ENCODE data around the gene RSPH9.
A peak's percentile ranks its signal among the peaks of the same experiment; 100 is the strongest.

The RSPH9 gene

GRCh38 chr6:43668151-43669028 is 23.6 kb downstream of the RSPH9 start:
- DNase-seq (ENCODE audit: low read depth), result peak; percentile 12

- DNase-seq (ENCODE audit: low read depth), result no peak
These were observed 24.4 kb downstream of the RSPH9 start for GRCh38 chr6:43669050-43669921.

GRCh38 chr6:43669922-43670622 is 25.2 kb downstream of the RSPH9 start:
- no peak for DNase-seq (ENCODE audit: low read depth)

- DNase-seq (ENCODE audit: low read depth), result no peak
These were observed 25.8 kb downstream of the RSPH9 start for GRCh38 chr6:43670623-43670986.

GRCh38 chr6:43671011-43671800 is 26.4 kb downstream of the RSPH9 start:
- DNase-seq (ENCODE audit: low read depth), result no peak

- DNase-seq (ENCODE audit: low read depth), result no peak
These were observed 27.2 kb downstream of the RSPH9 start for GRCh38 chr6:43671801-43672690.

- DNase-seq (ENCODE audit: low read depth), result no peak
These were observed 28.7 kb downstream of the RSPH9 start for GRCh38 chr6:43673444-43674084.

- no peak for DNase-seq (ENCODE audit: low read depth)
These were observed 29.5 kb downstream of the RSPH9 start for GRCh38 chr6:43674291-43674690.

- DNase-seq (ENCODE audit: low read depth), result no peak
These were observed 30.1 kb downstream of the RSPH9 start for GRCh38 chr6:43674921-43675320.

- DNase-seq (ENCODE audit: low read depth), result no peak
These were observed 32.2 kb downstream of the RSPH9 start for GRCh38 chr6:43676962-43677606.

- no peak for DNase-seq (ENCODE audit: low read depth)
These were observed 32.9 kb downstream of the RSPH9 start for GRCh38 chr6:43677759-43678158.

- DNase-seq (ENCODE audit: low read depth), result no peak
These were observed 33.5 kb downstream of the RSPH9 start for GRCh38 chr6:43678341-43678740.

GRCh38 chr6:43679057-43679456 is 34.2 kb downstream of the RSPH9 start:
- DNase-seq (ENCODE audit: low read depth), result no peak

- no peak for DNase-seq (ENCODE audit: low read depth)
These were observed 35.7 kb downstream of the RSPH9 start for GRCh38 chr6:43680308-43681200.

GRCh38 chr6:43681303-43681702 is 36.5 kb downstream of the RSPH9 start:
- no peak for DNase-seq (ENCODE audit: low read depth)

- no peak for DNase-seq (ENCODE audit: low read depth)
These were observed 38.0 kb downstream of the RSPH9 start for GRCh38 chr6:43682724-43683429.

GRCh38 chr6:43683708-43684455 is 39.0 kb downstream of the RSPH9 start:
- no peak for DNase-seq (ENCODE audit: low read depth)
